Panc1 (cell line): ENCODE data around the gene PRR5L. TPM values are rescaled to one million over a fixed set of nuclear protein-coding genes. Genes with fewer than 3 reads are reported as not detected.

ENCODE experiments used
- ATAC-seq: fragments of 200-7000 bp; cut with Tn5 transposase; 2 replicates; pipeline ENCODE4 v1.9.1; 2020; ENCODE audit warnings: mild to moderate bottlenecking, moderate library complexity
- BruUV-seq: library from RNA; stranded (reverse); fragments of 400-500 nt; replicated peaks from 2 replicates; lab custom pipeline; 2021; lab: Mats Ljungman, UMichigan
- CTCF ChIA-PET: fragments of 300-600 bp; sonication (Branson Sonifier 250); formaldehyde crosslinking; loops from one replicate; lab custom pipeline; 2022; ENCODE audit warnings: antibody characterized with exemption; lab: Charles Lee
- POLR2A ChIA-PET: fragments of 300-600 bp; sonication (Branson Sonifier 250); formaldehyde crosslinking; loops from one replicate; lab custom pipeline; 2022; ENCODE audit warnings: antibody characterized with exemption; lab: Charles Lee
- DNase-seq: peaks from one replicate; pipeline ENCODE4 v3.0.0-alpha.2; 2010; ENCODE audit warnings: low read depth, low spot score
- H3K27ac ChIP-seq: 2 replicates; pipeline ENCODE4 v1.5.1; 2011; ENCODE audit warnings: mild to moderate bottlenecking, low read length, inconsistent platforms
- H3K27me3 ChIP-seq: fragments of 200-500 bp; sonication (Bioruptor generic); 2 replicates; pipeline ENCODE4 v1.6.0; 2014; ENCODE audit warnings: low read length, inconsistent platforms; ENCODE audit not compliant: control insufficient read depth, insufficient read depth
- H3K36me3 ChIP-seq: fragments of 200-500 bp; sonication (Bioruptor generic); 2 replicates; pipeline ENCODE4 v1.5.1; 2014; ENCODE audit warnings: inconsistent platforms, mild to moderate bottlenecking, low read length, moderate library complexity; ENCODE audit not compliant: control insufficient read depth, insufficient read depth
- H3K4me1 ChIP-seq: 2 replicates; pipeline ENCODE4 v1.5.1; 2011; ENCODE audit warnings: inconsistent platforms, mild to moderate bottlenecking, low read length, moderate library complexity; ENCODE audit not compliant: control insufficient read depth, insufficient read depth
- H3K4me3 ChIP-seq, 2 experiments: 2 replicates each; pipeline ENCODE4 v1.5.1; 2011 to 2012; ENCODE audit warnings: low read depth in 2 of 2, low read length in 2 of 2, mild to moderate bottlenecking in 2 of 2, inconsistent platforms in 1 of 2, moderate library complexity in 1 of 2
- H3K9me3 ChIP-seq: fragments of 200-500 bp; sonication (Bioruptor generic); 2 replicates; pipeline ENCODE4 v1.5.1; 2014; ENCODE audit warnings: low read depth, mild to moderate bottlenecking, inconsistent platforms, low read length, moderate library complexity; ENCODE audit not compliant: control insufficient read depth, insufficient read depth
- CTCF ChIP-seq: fragments of 450-650 bp; IDR thresholded peaks from 2 replicates; pipeline ENCODE4 v1.5.1; 2017; ENCODE audit warnings: mild to moderate bottlenecking
- POLR2AphosphoS5 ChIP-seq: IDR thresholded peaks from 2 replicates; pipeline ENCODE4 v1.6.1; 2012; ENCODE audit warnings: mild to moderate bottlenecking, low read depth, low read length, moderate library complexity
- REST ChIP-seq, 2 experiments: IDR thresholded peaks; 2 replicates each; pipeline ENCODE4 v1.6.1; 2011 to 2012; ENCODE audit warnings: low read depth in 2 of 2, control low read depth in 1 of 2, low read length in 1 of 2, mild to moderate bottlenecking in 1 of 2, moderate library complexity in 1 of 2; ENCODE audit not compliant: insufficient read depth in 1 of 2
- SIN3A ChIP-seq: IDR thresholded peaks from 2 replicates; pipeline ENCODE4 v1.6.1; 2012; ENCODE audit warnings: low read depth, mild to moderate bottlenecking, low read length, moderate library complexity, borderline replicate concordance; ENCODE audit not compliant: insufficient read depth
- TCF7L2 ChIP-seq: IDR thresholded peaks from 2 replicates; pipeline ENCODE4 v1.6.1; 2011; ENCODE audit warnings: mild to moderate bottlenecking, low read depth, low read length, inconsistent platforms
- in situ Hi-C: cut with HindIII; loops from 2 replicates; pipeline ENCODE4 v1.10.0; 2016; ENCODE audit warnings: low sequenced_read_pairs, low pct_unique_long_range_greater_than_20kb
- intact Hi-C: fragments of 100-400 bp; cut with micrococcal nuclease; formaldehyde crosslinking; loops from one replicate; pipeline ENCODE4 v1.10.0; 2022; ENCODE audit not compliant: unreplicated experiment
- total RNA-seq: library from RNA; stranded (reverse); gene quantifications from one replicate; pipeline ENCODE4 v1.2.1, GENCODE V29; 2021; ENCODE audit not compliant: unreplicated experiment

Gene PRR5L
- total RNA-seq, 1 experiment from 2014 or later: 0.36 TPM

DNA sequence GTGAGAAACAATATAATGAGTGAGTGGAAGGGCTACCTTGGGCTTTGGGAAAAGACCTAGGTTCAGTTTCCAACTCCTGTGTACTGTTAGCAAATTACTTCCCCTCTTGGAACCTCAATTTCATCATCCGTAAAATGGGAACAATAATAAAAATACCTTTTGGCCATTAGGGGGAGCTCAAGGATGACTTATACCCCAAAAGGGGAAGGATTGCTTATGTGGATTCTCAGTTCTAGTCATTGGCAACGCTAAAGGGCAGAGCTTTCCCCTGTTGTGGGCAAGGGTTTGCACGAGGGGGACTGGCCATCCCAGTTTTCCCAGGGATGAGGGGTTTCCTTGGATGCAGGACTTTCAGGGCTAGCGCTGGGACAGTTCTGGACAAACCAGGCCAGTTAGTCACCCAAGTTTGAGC lies 3.8 kb upstream of the PRR5L start:
- DNase-seq (no peak), ATAC-seq (no peak)
- intact Hi-C loops (loop anchor here (5.0 kb wide), 2 partner anchors 185 to 200 kb away; no protein-coding TSS in a partner anchor), in situ Hi-C loops (no loop called here)
- POLR2A ChIA-PET: interaction anchor here (0.6 kb wide), 1 partner anchor 1147 kb away, joined by 6 read pairs; no protein-coding TSS in a partner anchor
- no peaks in the 10 kb centered on the region for H3K36me3 ChIP-seq
- TF ChIP-seq REST (IDR thresholded peaks at IDR 0.05; ENCODE audit: insufficient read depth in 1 of 2, low read depth in 2 of 2, low read length in 1 of 2) (no peak), SIN3A (no peak), POLR2AphosphoS5 (no peak), TCF7L2 (no peak), CTCF (peak; percentile 58)
- no peaks in the 10 kb centered on the region for H3K9me3 ChIP-seq
- CTCF ChIA-PET: interaction anchor here (1.2 to 3.0 kb wide), 2 partner anchors 186 to 201 kb away, joined by 11 to 16 read pairs; no protein-coding TSS in a partner anchor
- no peak overlapping the region for H3K27ac ChIP-seq
- no peaks in the 10 kb centered on the region; the same call in 1 of the 2 replicates for H3K4me1 ChIP-seq
- BruUV-seq: no TSS peak
- no peak overlapping the region for H3K4me3 ChIP-seq
- no peaks in the 10 kb centered on the region for H3K27me3 ChIP-seq

DNA sequence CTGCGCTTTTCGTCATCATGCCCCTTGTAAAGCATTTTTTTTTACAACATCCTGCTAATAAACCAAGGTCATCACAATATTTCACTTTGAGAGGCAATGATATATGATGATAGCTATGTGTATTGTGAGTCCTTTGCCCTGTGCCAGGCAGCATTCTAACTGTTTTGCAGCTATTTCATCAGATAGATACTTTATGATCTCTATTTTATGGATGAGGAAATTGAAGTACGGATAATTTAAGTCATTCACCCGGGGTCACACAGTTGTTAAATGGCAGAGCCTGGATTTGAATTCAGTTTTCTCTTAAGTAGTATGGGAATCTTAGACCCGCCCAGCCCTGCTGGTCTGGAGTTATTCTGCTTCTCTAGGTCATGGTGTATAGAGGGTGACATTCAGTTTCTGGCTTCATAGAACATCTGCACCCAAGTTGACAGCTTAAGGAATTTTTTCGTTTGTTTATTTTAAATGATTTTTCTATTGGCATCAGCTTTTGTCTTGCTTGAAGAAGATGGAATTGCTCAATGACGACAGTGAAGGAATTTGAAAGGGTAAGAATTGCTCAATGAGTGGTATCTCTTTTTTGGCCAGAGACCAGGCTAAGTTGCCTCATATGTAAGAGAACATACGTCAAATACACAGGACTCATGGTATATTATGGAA lies 926 bp downstream of the PRR5L start:
- no peaks in the 10 kb centered on the region; the same call in none of the 2 replicates for H3K27me3 ChIP-seq
- H3K9me3 ChIP-seq: no peaks in the 10 kb centered on the region
- ATAC-seq: no peak
- H3K27ac ChIP-seq: no peak overlapping the region
- H3K36me3 ChIP-seq: no peaks in the 10 kb centered on the region
- BruUV-seq: no TSS peak
- in situ Hi-C loops (no loop called here), intact Hi-C loops (no loop called here)
- no peaks in the 10 kb centered on the region for H3K4me1 ChIP-seq
- no peak for TF ChIP-seq CTCF
- TF ChIP-seq POLR2AphosphoS5: no peak
- TF ChIP-seq SIN3A: no peak
- no peak for TF ChIP-seq REST (IDR thresholded peaks at IDR 0.05; ENCODE audit: insufficient read depth in 1 of 2, low read depth in 2 of 2, low read length in 1 of 2)
- no peak for TF ChIP-seq TCF7L2
- DNase-seq: no peak
- CTCF ChIA-PET: no interaction called here
- POLR2A ChIA-PET: no interaction called here
- H3K4me3 ChIP-seq: no peak overlapping the region
